Subcutaneous abdominal adipose tissue (tissue), 5 donors: ENCODE results near the gene ARL8A.
"Not testable (repeated sequence)": the region's sequence is repeated elsewhere in the genome, so short reads cannot be mapped to it uniquely, and the experiment has no call there.

ENCODE experiments used
- H3K27ac ChIP-seq: one replicate; pipeline ENCODE4 v1.7.0; 2013; ENCODE audit warnings: low read depth, mild to moderate bottlenecking, inconsistent platforms, low read length, moderate library complexity
- H3K27me3 ChIP-seq, 5 donors: one replicate each; pipeline ENCODE4 v1.7.0; 2013; ENCODE audit warnings: low read length in 5 of 5, inconsistent platforms in 1 of 5; ENCODE audit not compliant: control insufficient read depth in 5 of 5, insufficient read depth in 4 of 5
- H3K36me3 ChIP-seq, 5 donors: one replicate each; pipeline ENCODE4 v1.7.0; 2013; ENCODE audit warnings: low read length in 5 of 5; ENCODE audit not compliant: control insufficient read depth in 5 of 5, insufficient read depth in 5 of 5
- H3K4me1 ChIP-seq, 5 donors: one replicate each; pipeline ENCODE4 v1.7.0; 2013; ENCODE audit warnings: low read length in 5 of 5, mild to moderate bottlenecking in 3 of 5, moderate library complexity in 1 of 5; ENCODE audit not compliant: control insufficient read depth in 5 of 5, insufficient read depth in 5 of 5
- H3K4me3 ChIP-seq, 5 donors: one replicate each; pipeline ENCODE4 v1.7.0; 2013; ENCODE audit warnings: low read length in 5 of 5, low read depth in 1 of 5
- H3K9ac ChIP-seq, 5 donors: one replicate each; pipeline ENCODE4 v1.7.0; 2013; ENCODE audit warnings: low read length in 5 of 5, mild to moderate bottlenecking in 4 of 5, moderate library complexity in 3 of 5
- H3K9me3 ChIP-seq, 5 donors: one replicate each; pipeline ENCODE4 v1.7.0; 2013; ENCODE audit warnings: low read length in 5 of 5; ENCODE audit not compliant: control insufficient read depth in 5 of 5
- donor health status: healthy.
- donor health status: healthy.
- donor health status: healthy.
- donor health status: healthy.
- donor health status: healthy.

Gene ARL8A

DNA sequence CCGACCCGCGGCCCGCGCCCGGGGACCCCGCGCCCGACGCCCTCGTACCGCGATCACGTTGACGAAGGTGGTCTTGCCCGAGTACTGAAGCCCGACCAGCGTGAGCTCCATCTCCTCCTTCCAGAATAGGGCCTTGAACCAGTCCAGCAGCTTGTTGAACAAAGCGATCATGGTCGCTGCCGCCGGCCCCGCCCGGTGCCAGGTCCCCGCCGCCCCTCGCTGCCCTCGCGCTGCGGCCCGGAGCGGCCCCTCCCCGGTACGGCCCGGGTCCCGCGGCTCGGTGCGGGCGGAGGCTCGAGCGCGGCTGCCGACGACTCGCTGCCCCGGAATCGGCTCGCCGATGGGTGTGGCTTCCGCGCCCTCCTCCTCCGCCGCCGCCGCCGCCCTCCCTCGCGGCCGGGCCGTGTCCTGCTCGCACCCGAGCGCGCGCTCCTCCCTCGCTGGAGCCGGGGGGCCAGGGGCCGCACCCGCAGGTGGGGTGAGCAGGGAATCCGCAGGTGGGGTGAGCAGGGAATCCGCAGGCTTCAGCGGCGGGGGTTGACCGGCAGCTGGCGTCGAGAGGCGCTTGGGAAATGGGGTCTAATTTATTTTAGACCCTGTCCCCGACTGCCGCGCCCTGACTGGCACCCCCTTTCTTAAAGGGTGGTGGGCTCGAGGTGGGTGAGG is at the start of gene ARL8A:
Gene ARL8A, minus strand, starts transcription at position 336 of the 666 bp plus-strand sequence. Its CDS starts 165 bp downstream, at position 171.
- peak within 1 kb of the TSS; percentile 85 for H3K27ac ChIP-seq
- H3K9ac ChIP-seq, result peak within 1 kb of the TSS; percentile 89 to 98 (median 95)
- no peaks in the 10 kb centered on the region for H3K27me3 ChIP-seq
- peaks cover 0 to 4% (median 0%) of the 10 kb centered on the region in 5 donors for H3K36me3 ChIP-seq
- no peaks in the 10 kb centered on the region for H3K9me3 ChIP-seq
- peak within 1 kb of the TSS; percentile 84 to 91 (median 87) for H3K4me3 ChIP-seq
- H3K4me1 ChIP-seq, result peaks cover 8 to 38% (median 37%) of the 10 kb centered on the region in 5 donors

GRCh38 chr1:202194328-202194648 is 49.8 kb upstream of the ARL8A start:
- Histone ChIP-seq H3K27me3 (peaks cover 10 to 33% (median 29%) of the 10 kb centered on the region in 5 donors), H3K9ac (no peak overlapping the region), H3K36me3 (no peaks in the 10 kb centered on the region), H3K9me3 (no peaks in the 10 kb centered on the region), H3K4me1 (peaks cover 0 to 9% (median 5%) of the 10 kb centered on the region in 5 donors), H3K4me3 (no peak overlapping the region), H3K27ac (no peak overlapping the region)

GRCh38 chr1:202193614-202194327 is 49.2 kb upstream of the ARL8A start, which contains the start of gene LGR6:
LGR6 (plus strand) TSS chr1:202193799; CDS start chr1:202193990, 191 bp downstream.
- Histone ChIP-seq H3K4me3 (no peak within 1 kb of the TSS), H3K4me1 (peaks cover 0 to 9% (median 5%) of the 10 kb centered on the region in 5 donors), H3K27me3 (peaks cover 10 to 33% (median 29%) of the 10 kb centered on the region in 5 donors), H3K9ac (no peak within 1 kb of the TSS), H3K9me3 (no peaks in the 10 kb centered on the region), H3K27ac (no peak within 1 kb of the TSS), H3K36me3 (no peaks in the 10 kb centered on the region)

GRCh38 chr1:202192770-202193613 is 48.5 kb upstream of the ARL8A start:
- no peaks in the 10 kb centered on the region for H3K36me3 ChIP-seq
- H3K4me3 ChIP-seq, result no peak overlapping the region
- peaks cover 0 to 9% (median 5%) of the 10 kb centered on the region in 5 donors for H3K4me1 ChIP-seq
- H3K27ac ChIP-seq, result no peak overlapping the region
- H3K9ac ChIP-seq, result no peak overlapping the region
- H3K27me3 ChIP-seq, result peaks cover 10 to 33% (median 30%) of the 10 kb centered on the region in 5 donors
- H3K9me3 ChIP-seq, result no peaks in the 10 kb centered on the region

GRCh38 chr1:202191391-202191790 is 46.9 kb upstream of the ARL8A start:
- not testable (repeated sequence) for H3K27ac ChIP-seq, H3K36me3 ChIP-seq, H3K9me3 ChIP-seq, H3K9ac ChIP-seq, H3K4me3 ChIP-seq, H3K4me1 ChIP-seq
- H3K27me3 ChIP-seq, result peaks cover 10 to 42% (median 31%) of the 10 kb centered on the region in 5 donors

DNA sequence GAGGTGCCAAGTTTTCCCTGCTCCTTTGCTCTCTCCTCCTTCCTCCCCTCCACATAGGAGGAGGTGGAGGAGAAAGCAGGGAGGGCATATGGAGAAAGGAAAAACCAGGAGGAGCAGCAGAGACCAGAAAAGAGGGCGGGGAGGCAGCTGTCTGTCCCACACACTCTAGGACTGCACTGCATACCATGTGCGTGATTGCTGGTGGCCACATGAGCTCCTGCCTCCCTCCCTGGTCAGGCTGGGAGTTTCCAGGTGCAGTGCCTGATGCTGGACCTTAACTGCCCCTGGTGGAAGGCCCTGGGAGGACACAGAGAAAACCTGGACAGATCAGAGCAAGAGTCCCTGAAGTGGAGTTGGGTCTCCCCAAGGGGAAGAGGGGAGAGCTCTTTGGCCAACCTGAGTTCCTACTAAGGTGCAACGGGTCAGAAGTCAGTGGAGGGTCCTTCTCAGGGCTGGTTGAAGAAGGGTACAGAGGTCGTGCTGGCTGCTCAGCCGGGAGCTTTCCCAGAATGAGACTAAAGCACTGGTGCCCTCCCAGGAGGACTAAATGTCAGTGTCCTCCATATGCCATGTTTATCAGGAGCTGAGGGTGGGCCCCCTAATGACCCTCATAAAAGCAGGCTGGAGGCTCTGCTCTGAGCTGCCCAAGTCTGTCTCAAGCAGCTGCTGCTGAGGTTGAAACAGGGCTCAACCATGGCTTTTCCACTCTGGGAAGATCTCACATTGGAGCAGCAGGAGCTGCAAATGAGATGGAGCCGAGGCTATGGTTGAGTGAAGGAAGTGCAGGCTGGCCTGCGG is 45.6 kb upstream of the ARL8A start:
- Histone ChIP-seq H3K36me3 (no peaks in the 10 kb centered on the region), H3K27ac (no peak overlapping the region), H3K4me3 (no peak overlapping the region), H3K9ac (no peak overlapping the region), H3K27me3 (peaks cover 15 to 43% (median 25%) of the 10 kb centered on the region in 5 donors), H3K4me1 (peaks cover 0 to 9% (median 5%) of the 10 kb centered on the region in 5 donors), H3K9me3 (no peaks in the 10 kb centered on the region)

- Histone ChIP-seq H3K27ac (no peak overlapping the region), H3K36me3 (no peaks in the 10 kb centered on the region), H3K4me1 (peaks cover 0 to 9% (median 5%) of the 10 kb centered on the region in 5 donors), H3K27me3 (peaks cover 14 to 40% (median 25%) of the 10 kb centered on the region in 5 donors), H3K9me3 (no peaks in the 10 kb centered on the region), H3K4me3 (no peak overlapping the region), H3K9ac (no peak overlapping the region)
These were observed 44.7 kb upstream of the ARL8A start for GRCh38 chr1:202189001-202189790.

- H3K36me3 ChIP-seq, result no peaks in the 10 kb centered on the region
- no peaks in the 10 kb centered on the region for H3K9me3 ChIP-seq
- H3K4me3 ChIP-seq, result no peak overlapping the region
- H3K27ac ChIP-seq, result no peak overlapping the region
- peaks cover 5 to 30% (median 14%) of the 10 kb centered on the region in 5 donors for H3K27me3 ChIP-seq
- H3K4me1 ChIP-seq, result peaks cover 0 to under 1% (median 0%) of the 10 kb centered on the region in 5 donors
- no peak overlapping the region for H3K9ac ChIP-seq
These were observed 43.3 kb upstream of the ARL8A start for GRCh38 chr1:202187697-202188407.
